ENCODE results near the gene PAFAH1B1.

Gene PAFAH1B1

DNA sequence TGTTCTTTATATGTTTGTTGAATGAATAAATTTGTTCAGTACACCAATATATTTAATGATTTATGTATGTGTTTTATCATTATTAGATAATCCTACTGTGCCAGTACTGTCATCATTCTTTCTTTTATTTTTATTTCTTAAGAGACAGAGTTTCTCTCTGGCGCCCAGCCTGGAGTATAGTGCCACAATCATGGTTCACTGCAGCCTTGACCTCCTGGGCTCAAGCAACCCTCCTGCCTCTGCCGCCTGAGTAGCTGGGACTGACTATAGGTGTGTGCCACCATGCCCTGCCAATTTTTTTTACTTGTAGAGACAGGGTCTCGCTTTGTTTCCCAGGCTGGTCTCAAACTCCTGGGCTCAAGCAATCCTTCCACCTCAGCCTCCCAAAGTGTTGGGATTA, 41.8 kb downstream of the PAFAH1B1 start:
- peaks cover 20 to 42% of the 10 kb centered on the region in 2 experiments for H3K36me3 ChIP-seq (ENCODE audit: control insufficient read depth in 2 of 2, insufficient read depth in 1 of 2, low read length in 2 of 2)
- no peak overlapping the region; the same call in 1 of the 2 replicates for H3K27ac ChIP-seq (ENCODE audit: extremely low read depth, low read depth, low read length)
- CTCF ChIA-PET: no interaction called here
- POLR2A ChIA-PET: no interaction called here
- H3K4me1 ChIP-seq (ENCODE audit: control insufficient read depth, insufficient read depth, low read length): peaks cover 32% of the 10 kb centered on the region
- H3K4me3 ChIP-seq (ENCODE audit: low read depth, low read length): no peak overlapping the region
- TF ChIP-seq ZNF670 (tag by site-specific recombination; IDR thresholded peaks at IDR 0.05; ENCODE audit: low read depth): no peak
- no peak for TF ChIP-seq ZNF701 (tag by site-specific recombination; IDR thresholded peaks at IDR 0.05)
- no peak for TF ChIP-seq ZNF530 (tag by site-specific recombination; IDR thresholded peaks at IDR 0.05; ENCODE audit: low read depth)
- TF ChIP-seq ZNF366 (tag by site-specific recombination; conservative IDR thresholded peaks at IDR 0.05): no peak
- TF ChIP-seq, protein P1, sequence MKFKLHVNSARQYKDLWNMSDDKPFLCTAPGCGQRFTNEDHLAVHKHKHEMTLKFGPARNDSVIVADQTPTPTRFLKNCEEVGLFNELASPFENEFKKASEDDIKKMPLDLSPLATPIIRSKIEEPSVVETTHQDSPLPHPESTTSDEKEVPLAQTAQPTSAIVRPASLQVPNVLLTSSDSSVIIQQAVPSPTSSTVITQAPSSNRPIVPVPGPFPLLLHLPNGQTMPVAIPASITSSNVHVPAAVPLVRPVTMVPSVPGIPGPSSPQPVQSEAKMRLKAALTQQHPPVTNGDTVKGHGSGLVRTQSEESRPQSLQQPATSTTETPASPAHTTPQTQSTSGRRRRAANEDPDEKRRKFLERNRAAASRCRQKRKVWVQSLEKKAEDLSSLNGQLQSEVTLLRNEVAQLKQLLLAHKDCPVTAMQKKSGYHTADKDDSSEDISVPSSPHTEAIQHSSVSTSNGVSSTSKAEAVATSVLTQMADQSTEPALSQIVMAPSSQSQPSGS (tag by site-specific recombination; IDR thresholded peaks at IDR 0.05; ENCODE audit: low read depth): no peak
- TF ChIP-seq, protein P2, sequence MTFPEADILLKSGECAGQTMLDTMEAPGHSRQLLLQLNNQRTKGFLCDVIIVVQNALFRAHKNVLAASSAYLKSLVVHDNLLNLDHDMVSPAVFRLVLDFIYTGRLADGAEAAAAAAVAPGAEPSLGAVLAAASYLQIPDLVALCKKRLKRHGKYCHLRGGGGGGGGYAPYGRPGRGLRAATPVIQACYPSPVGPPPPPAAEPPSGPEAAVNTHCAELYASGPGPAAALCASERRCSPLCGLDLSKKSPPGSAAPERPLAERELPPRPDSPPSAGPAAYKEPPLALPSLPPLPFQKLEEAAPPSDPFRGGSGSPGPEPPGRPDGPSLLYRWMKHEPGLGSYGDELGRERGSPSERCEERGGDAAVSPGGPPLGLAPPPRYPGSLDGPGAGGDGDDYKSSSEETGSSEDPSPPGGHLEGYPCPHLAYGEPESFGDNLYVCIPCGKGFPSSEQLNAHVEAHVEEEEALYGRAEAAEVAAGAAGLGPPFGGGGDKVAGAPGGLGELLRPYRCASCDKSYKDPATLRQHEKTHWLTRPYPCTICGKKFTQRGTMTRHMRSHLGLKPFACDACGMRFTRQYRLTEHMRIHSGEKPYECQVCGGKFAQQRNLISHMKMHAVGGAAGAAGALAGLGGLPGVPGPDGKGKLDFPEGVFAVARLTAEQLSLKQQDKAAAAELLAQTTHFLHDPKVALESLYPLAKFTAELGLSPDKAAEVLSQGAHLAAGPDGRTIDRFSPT (tag by site-specific recombination; IDR thresholded peaks at IDR 0.05): no peak
- TF ChIP-seq ZFHX2 (tag by site-specific recombination; conservative IDR thresholded peaks at IDR 0.05): no peak
- no peak for TF ChIP-seq RBAK (tag by site-specific recombination; IDR thresholded peaks at IDR 0.05)
- no peak for TF ChIP-seq ZNF169 (tag by site-specific recombination; IDR thresholded peaks at IDR 0.05)
- TF ChIP-seq, protein P3, sequence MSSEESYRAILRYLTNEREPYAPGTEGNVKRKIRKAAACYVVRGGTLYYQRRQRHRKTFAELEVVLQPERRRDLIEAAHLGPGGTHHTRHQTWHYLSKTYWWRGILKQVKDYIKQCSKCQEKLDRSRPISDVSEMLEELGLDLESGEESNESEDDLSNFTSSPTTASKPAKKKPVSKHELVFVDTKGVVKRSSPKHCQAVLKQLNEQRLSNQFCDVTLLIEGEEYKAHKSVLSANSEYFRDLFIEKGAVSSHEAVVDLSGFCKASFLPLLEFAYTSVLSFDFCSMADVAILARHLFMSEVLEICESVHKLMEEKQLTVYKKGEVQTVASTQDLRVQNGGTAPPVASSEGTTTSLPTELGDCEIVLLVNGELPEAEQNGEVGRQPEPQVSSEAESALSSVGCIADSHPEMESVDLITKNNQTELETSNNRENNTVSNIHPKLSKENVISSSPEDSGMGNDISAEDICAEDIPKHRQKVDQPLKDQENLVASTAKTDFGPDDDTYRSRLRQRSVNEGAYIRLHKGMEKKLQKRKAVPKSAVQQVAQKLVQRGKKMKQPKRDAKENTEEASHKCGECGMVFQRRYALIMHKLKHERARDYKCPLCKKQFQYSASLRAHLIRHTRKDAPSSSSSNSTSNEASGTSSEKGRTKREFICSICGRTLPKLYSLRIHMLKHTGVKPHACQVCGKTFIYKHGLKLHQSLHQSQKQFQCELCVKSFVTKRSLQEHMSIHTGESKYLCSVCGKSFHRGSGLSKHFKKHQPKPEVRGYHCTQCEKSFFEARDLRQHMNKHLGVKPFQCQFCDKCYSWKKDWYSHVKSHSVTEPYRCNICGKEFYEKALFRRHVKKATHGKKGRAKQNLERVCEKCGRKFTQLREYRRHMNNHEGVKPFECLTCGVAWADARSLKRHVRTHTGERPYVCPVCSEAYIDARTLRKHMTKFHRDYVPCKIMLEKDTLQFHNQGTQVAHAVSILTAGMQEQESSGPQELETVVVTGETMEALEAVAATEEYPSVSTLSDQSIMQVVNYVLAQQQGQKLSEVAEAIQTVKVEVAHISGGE (tag by site-specific recombination; conservative IDR thresholded peaks at IDR 0.05; ENCODE audit: low read depth): no peak
- TF ChIP-seq, protein P4, sequence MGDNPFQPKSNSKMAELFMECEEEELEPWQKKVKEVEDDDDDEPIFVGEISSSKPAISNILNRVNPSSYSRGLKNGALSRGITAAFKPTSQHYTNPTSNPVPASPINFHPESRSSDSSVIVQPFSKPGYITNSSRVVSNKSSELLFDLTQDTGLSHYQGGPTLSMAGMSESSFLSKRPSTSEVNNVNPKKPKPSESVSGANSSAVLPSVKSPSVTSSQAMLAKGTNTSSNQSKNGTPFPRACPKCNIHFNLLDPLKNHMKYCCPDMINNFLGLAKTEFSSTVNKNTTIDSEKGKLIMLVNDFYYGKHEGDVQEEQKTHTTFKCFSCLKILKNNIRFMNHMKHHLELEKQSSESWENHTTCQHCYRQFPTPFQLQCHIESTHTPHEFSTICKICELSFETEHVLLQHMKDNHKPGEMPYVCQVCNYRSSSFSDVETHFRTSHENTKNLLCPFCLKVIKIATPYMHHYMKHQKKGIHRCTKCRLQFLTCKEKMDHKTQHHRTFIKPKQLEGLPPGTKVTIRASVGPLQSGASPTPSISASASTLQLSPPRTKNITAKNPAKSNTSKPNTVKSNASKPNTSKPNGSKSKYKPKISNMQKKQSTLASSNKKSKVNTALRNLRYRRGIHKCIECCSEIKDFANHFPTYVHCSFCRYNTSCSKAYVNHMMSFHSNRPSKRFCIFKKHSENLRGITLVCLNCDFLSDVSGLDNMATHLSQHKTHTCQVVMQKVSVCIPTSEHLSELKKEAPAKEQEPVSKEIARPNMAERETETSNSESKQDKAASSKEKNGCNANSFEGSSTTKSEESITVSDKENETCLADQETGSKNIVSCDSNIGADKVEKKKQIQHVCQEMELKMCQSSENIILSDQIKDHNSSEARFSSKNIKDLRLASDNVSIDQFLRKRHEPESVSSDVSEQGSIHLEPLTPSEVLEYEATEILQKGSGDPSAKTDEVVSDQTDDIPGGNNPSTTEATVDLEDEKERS (tag by site-specific recombination; IDR thresholded peaks at IDR 0.05): no peak
- TF ChIP-seq TRIM28 (IDR thresholded peaks at IDR 0.05; ENCODE audit: borderline replicate concordance, low read length): no peak
- no peak for TF ChIP-seq ZNF621 (tag by site-specific recombination; IDR thresholded peaks at IDR 0.05)
- TF ChIP-seq ZNF324 (tag by site-specific recombination; IDR thresholded peaks at IDR 0.05): no peak
- no peak for TF ChIP-seq HOXC10 (CRISPR knock-in tag; IDR thresholded peaks at IDR 0.05)
- TF ChIP-seq KLF9 (tag by site-specific recombination; IDR thresholded peaks at IDR 0.05; ENCODE audit: low read depth): no peak
- no peak for TF ChIP-seq ZNF16 (tag by site-specific recombination; IDR thresholded peaks at IDR 0.05; ENCODE audit: low read depth)
- no peak for TF ChIP-seq GLI2 (tag by site-specific recombination; IDR thresholded peaks at IDR 0.05; ENCODE audit: borderline replicate concordance, low read depth)
- TF ChIP-seq, protein P5, sequence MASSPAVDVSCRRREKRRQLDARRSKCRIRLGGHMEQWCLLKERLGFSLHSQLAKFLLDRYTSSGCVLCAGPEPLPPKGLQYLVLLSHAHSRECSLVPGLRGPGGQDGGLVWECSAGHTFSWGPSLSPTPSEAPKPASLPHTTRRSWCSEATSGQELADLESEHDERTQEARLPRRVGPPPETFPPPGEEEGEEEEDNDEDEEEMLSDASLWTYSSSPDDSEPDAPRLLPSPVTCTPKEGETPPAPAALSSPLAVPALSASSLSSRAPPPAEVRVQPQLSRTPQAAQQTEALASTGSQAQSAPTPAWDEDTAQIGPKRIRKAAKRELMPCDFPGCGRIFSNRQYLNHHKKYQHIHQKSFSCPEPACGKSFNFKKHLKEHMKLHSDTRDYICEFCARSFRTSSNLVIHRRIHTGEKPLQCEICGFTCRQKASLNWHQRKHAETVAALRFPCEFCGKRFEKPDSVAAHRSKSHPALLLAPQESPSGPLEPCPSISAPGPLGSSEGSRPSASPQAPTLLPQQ (tag by site-specific recombination; IDR thresholded peaks at IDR 0.05): no peak
- TF ChIP-seq, protein P6, sequence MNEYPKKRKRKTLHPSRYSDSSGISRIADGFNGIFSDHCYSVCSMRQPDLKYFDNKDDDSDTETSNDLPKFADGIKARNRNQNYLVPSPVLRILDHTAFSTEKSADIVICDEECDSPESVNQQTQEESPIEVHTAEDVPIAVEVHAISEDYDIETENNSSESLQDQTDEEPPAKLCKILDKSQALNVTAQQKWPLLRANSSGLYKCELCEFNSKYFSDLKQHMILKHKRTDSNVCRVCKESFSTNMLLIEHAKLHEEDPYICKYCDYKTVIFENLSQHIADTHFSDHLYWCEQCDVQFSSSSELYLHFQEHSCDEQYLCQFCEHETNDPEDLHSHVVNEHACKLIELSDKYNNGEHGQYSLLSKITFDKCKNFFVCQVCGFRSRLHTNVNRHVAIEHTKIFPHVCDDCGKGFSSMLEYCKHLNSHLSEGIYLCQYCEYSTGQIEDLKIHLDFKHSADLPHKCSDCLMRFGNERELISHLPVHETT (tag by site-specific recombination; IDR thresholded peaks at IDR 0.05): no peak
- H3K9me3 ChIP-seq (ENCODE audit: control insufficient read depth, insufficient read depth, low read depth, low read length): no peaks in the 10 kb centered on the region

Measured in HEK293 (cell line).